Activated CD4-positive, alpha-beta T cell treated with anti-CD3 and anti-CD28 coated beads, Interleukin-10, Interleukin-2, amounts not matched to agents 100 ng/mL and 50 ng/mL, durations not matched to agents 16 hours and 8 hours (primary cell): ENCODE results near the gene RSBN1L.
"Not testable (repeated sequence)": the region's sequence is repeated elsewhere in the genome, so short reads cannot be mapped to it uniquely, and the experiment has no call there.

ENCODE experiments used
- DNase-seq: peaks from one replicate; pipeline ENCODE4 v3.0.0-alpha.2; 2020

The RSBN1L gene

GRCh38 chr7:77690289-77690688, 6.0 kb upstream of the RSBN1L start:
- no peak for DNase-seq

- no peak for DNase-seq
Observed at GRCh38 chr7:77691892-77692491, 4.3 kb upstream of the RSBN1L start.

- DNase-seq, result no peak
Observed at GRCh38 chr7:77693830-77694583, 2.3 kb upstream of the RSBN1L start.

GRCh38 chr7:77696643-77697534, 630 bp downstream of the RSBN1L start:
- DNase-seq, result peak; percentile 54

- DNase-seq, result no peak
Observed at GRCh38 chr7:77697535-77697831, 1.2 kb downstream of the RSBN1L start.

GRCh38 chr7:77698042-77698625, 1.9 kb downstream of the RSBN1L start:
- no peak for DNase-seq

GRCh38 chr7:77699056-77699455, 2.8 kb downstream of the RSBN1L start:
- peak; percentile 42 for DNase-seq

GRCh38 chr7:77702513-77702912, 6.3 kb downstream of the RSBN1L start:
- no peak for DNase-seq

- no peak for DNase-seq
Observed at GRCh38 chr7:77702968-77703472, 6.8 kb downstream of the RSBN1L start.

- DNase-seq, result not testable (repeated sequence)
Observed at GRCh38 chr7:77703669-77704068, 7.4 kb downstream of the RSBN1L start.

GRCh38 chr7:77707504-77707992, 11.3 kb downstream of the RSBN1L start:
- peak; percentile 25 for DNase-seq

GRCh38 chr7:77710067-77710466, 13.8 kb downstream of the RSBN1L start:
- no peak for DNase-seq

- DNase-seq, result no peak
Observed at GRCh38 chr7:77710861-77711260, 14.6 kb downstream of the RSBN1L start.

- no peak for DNase-seq
Observed at GRCh38 chr7:77714195-77714594, 17.9 kb downstream of the RSBN1L start.

- peak; percentile 19 for DNase-seq
Observed at GRCh38 chr7:77714931-77715330, 18.7 kb downstream of the RSBN1L start.

- no peak for DNase-seq
Observed at GRCh38 chr7:77716804-77717203, 20.5 kb downstream of the RSBN1L start.

- not testable (repeated sequence) for DNase-seq
Observed at GRCh38 chr7:77717566-77717965, 21.3 kb downstream of the RSBN1L start.

GRCh38 chr7:77727527-77727926, 31.3 kb downstream of the RSBN1L start:
- DNase-seq, result no peak

GRCh38 chr7:77727936-77728701, 31.9 kb downstream of the RSBN1L start:
- DNase-seq, result no peak

GRCh38 chr7:77729574-77730348, 33.5 kb downstream of the RSBN1L start:
- no peak for DNase-seq

GRCh38 chr7:77731716-77732115, 35.5 kb downstream of the RSBN1L start:
- no peak for DNase-seq
